ENCODE results near the gene ARL6IP1. TPM values are rescaled to one million over a fixed set of nuclear protein-coding genes. Genes with fewer than 3 reads are reported as not detected.

ARL6IP1 gene
- total RNA-seq, 1 experiment from 2014 or later, result 197 TPM

DNA sequence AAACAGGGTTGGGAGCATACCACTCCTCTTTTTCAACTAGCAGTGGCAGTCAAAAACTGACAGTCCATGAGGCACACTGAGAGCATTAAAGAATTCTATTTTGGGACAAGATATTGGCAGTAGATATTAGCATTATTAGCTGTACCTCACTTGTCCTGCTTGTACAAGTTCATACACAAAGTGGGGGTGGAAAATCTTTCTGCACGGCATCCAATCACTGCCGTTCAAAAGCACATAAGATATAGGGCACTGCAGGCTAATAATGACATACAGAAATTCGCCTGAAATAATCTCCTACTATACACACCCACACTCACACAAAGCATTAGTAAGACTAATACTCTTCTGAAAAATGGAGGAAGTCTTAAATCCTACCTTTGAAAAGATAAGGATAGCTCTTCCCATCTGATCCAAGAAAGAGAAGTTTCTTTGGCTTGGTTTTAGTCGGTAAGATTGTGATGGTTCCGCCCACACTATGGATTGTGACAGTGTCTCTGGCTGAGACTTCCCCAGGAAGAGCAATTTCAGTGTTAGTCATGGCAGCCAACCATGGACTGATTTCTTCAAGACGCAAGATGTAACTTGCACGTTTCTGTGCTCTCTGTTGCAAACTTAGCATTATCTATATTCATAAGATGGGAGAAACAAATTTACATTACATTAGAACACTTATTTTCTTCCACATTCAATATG, 40.6 kb upstream of the ARL6IP1 start:
- peaks cover 10 to 21% of the 10 kb centered on the region in 2 experiments for H3K4me1 Mint-ChIP-seq
- H3K4me3 Mint-ChIP-seq, result no peak overlapping the region
- Histone ChIP-seq H3K4ac (ENCODE audit: low read depth, low read length) (no peak overlapping the region), H3T11ph (ENCODE audit: low read length) (no peak overlapping the region), H3K79me2 (ENCODE audit: insufficient read depth, low read length) (no peaks in the 10 kb centered on the region), H4K8ac (replicated peaks; ENCODE audit: insufficient read length, low read depth, low read length) (no peak overlapping the region), H3K9ac (ENCODE audit: extremely low read depth, insufficient read length, low read length) (no peak overlapping the region), H2AFZ (ENCODE audit: low read length) (no peak overlapping the region), H3K23ac (ENCODE audit: insufficient read length, low read depth, low read length) (no peak overlapping the region), H3K27ac (ENCODE audit: insufficient read length, low read depth, low read length) (no peak overlapping the region), H2BK120ac (ENCODE audit: low read depth, low read length, poor library complexity, severe bottlenecking) (no peak overlapping the region), H2BK12ac (ENCODE audit: insufficient read length, low read depth, low read length) (no peak overlapping the region), H4K20me1 (ENCODE audit: control insufficient read depth, insufficient read depth, insufficient read length) (no peaks in the 10 kb centered on the region), H3K23me2 (ENCODE audit: insufficient read length, low read depth, low read length, poor library complexity, severe bottlenecking) (no peaks in the 10 kb centered on the region), H2BK15ac (ENCODE audit: low read depth, low read length) (no peak overlapping the region), H2BK20ac (ENCODE audit: low read depth, low read length, poor library complexity, severe bottlenecking) (no peak overlapping the region), H2AK5ac (ENCODE audit: insufficient read length, low read length) (no peak overlapping the region), H3K4me1 (ENCODE audit: insufficient read depth, low read length) (no peaks in the 10 kb centered on the region), H2BK5ac (ENCODE audit: insufficient read length, low read length) (no peak overlapping the region), H3K4me2 (ENCODE audit: insufficient read depth, insufficient read length, low read length) (no peak overlapping the region), H4K91ac (ENCODE audit: insufficient read length, low read depth, low read length) (no peak overlapping the region), H3K56ac (ENCODE audit: insufficient read length, low read depth, low read length) (no peak overlapping the region), H3K9me3 (ENCODE audit: control insufficient read depth, low read depth, low read length) (no peaks in the 10 kb centered on the region), H3K27me3 (ENCODE audit: insufficient read depth, low read length) (no peaks in the 10 kb centered on the region), H3K18ac (ENCODE audit: insufficient read length, low read depth, low read length) (no peak overlapping the region), H4K5ac (ENCODE audit: insufficient read length, low read depth, low read length) (no peak overlapping the region), H3K79me1 (ENCODE audit: insufficient read depth, low read depth, low read length, poor library complexity, severe bottlenecking) (no peaks in the 10 kb centered on the region), H3K14ac (ENCODE audit: insufficient read depth, low read length) (no peak overlapping the region)
- H3K9me3 Mint-ChIP-seq, result no peaks in the 10 kb centered on the region
- peaks cover 34 to 92% (median 84%) of the 10 kb centered on the region in 3 experiments; a peak in 6 of 7 replicates for H3K36me3 Mint-ChIP-seq (ENCODE audit: insufficient read depth in 1 of 3, low read depth in 3 of 3)
- DNase-seq, result no peak
- WGBS (ENCODE audit: extremely low coverage, insufficient read length, low lambda C conversion rate), result no CpG with 5 or more reads among the region's 7 CpGs
- TF ChIP-seq, protein P1, sequence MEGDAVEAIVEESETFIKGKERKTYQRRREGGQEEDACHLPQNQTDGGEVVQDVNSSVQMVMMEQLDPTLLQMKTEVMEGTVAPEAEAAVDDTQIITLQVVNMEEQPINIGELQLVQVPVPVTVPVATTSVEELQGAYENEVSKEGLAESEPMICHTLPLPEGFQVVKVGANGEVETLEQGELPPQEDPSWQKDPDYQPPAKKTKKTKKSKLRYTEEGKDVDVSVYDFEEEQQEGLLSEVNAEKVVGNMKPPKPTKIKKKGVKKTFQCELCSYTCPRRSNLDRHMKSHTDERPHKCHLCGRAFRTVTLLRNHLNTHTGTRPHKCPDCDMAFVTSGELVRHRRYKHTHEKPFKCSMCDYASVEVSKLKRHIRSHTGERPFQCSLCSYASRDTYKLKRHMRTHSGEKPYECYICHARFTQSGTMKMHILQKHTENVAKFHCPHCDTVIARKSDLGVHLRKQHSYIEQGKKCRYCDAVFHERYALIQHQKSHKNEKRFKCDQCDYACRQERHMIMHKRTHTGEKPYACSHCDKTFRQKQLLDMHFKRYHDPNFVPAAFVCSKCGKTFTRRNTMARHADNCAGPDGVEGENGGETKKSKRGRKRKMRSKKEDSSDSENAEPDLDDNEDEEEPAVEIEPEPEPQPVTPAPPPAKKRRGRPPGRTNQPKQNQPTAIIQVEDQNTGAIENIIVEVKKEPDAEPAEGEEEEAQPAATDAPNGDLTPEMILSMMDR (conservative IDR thresholded peaks at IDR 0.05), result no peak
- no peaks in the 10 kb centered on the region for H3K27me3 Mint-ChIP-seq (ENCODE audit: low read depth)
- peak overlapping the region in 1 of 3 experiments; percentile 87; a peak in 2 of 7 replicates for H3K27ac Mint-ChIP-seq

All from H9 (cell line).